Epidermal melanocyte (primary cell): Measurements from ENCODE around the gene NPAS3.

ENCODE experiments used
- DNase-seq: peaks from one replicate; pipeline ENCODE4 v3.0.0; 2011; ENCODE audit warnings: low spot score; ENCODE audit not compliant: insufficient read length

Gene NPAS3

GRCh38 chr14:33370426-33370825 is 431.7 kb downstream of the NPAS3 start:
- DNase-seq: no peak

- no peak for DNase-seq
These were observed 436.5 kb downstream of the NPAS3 start for GRCh38 chr14:33375196-33375595.

- no peak for DNase-seq
These were observed 437.1 kb downstream of the NPAS3 start for GRCh38 chr14:33375786-33376185.

DNA sequence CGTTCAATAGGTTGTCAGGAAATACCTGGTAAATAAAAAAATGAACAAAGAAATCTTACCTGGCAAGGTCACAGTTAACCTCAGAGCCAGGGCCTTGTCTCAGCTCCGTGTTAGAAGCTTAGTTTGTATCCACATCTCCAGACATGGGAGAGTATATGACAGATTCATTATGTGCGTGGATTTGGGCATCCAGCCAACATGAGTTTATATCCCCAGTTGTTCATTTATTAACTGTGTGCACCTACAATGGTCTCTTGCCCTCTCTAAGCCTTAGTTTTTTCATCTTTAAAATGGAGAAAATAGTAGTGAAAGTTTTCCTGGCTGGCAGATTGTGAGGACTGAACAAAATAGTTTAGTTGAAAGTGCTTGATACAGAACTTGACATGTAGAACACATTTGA is 437.8 kb downstream of the NPAS3 start:
- DNase-seq: no peak

- no peak for DNase-seq
These were observed 439.1 kb downstream of the NPAS3 start for GRCh38 chr14:33377596-33378390.

DNA sequence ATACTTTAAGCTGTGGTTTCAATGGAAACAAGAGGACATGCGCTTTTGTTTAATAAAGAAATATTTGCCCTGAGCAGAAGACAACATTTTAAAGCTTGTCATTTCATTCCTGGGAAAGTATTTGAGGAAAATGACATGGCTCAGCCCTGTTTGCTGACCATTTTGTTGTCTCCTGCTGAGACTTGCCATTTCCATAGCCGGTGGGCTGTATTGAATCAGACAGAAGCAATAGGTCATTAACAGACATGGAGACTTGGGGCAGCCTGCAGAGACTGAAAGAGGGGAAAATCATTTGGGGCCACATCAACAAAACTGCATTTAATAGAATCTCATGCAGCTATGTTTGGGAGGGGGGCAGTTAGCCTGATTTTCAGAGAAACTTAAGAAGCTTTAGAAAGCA is 443.0 kb downstream of the NPAS3 start:
- DNase-seq: no peak

DNA sequence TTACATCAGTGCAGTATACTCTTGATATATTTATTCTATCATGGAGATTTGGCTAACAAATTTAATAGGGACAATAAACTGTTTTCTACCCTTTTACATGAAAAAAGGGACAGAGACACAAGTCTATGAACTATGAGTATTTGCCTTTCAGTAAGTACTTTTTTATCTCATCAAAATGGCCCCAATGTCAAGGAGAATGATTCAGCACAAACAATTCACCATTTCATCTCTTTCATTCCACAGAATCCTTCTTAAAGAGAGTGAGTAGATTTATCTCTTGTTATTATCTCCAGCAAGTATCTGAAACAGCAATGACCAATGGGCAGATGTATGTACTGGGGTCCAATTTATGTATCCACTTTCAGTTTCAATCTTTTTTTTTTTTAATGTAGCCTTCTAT is 447.5 kb downstream of the NPAS3 start:
- DNase-seq: no peak

DNA sequence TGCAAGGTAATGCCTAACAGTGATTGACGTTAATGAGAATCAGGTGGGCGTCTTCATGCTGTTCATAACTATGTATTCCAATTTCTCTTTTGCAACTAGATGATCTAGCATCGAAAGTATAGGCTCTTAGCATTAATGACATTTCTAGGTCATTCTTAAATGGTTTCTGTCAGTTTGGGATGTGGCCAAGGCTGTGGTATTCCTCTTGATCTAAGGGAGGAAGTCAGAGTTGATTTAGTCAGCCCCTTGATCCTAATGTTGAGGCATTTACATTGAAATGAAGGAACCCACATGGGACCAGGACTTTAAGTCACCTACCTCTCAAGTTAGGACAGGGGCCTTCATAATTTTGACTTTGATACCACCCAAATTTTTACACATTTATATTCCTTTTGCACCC is 448.1 kb downstream of the NPAS3 start:
- no peak for DNase-seq

DNA sequence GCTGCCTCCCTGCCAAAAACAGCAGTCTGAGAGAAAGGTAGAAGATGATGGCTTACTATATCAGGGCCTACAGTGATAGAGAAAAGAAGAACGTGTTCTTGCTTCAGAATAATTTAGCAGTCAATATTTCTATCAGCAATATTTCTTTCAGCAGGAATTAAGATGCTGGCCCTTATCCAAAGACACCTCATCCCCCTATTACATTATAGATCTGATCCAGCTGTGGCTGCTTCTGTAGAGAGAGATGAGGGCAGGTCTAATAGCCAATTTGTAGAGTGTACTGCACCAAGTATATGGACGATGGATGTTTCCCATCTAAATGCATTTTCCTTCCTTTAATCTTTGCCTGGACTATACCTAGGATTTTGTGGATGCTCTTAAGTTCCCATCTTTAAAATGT is 451.7 kb downstream of the NPAS3 start:
- no peak for DNase-seq

DNA sequence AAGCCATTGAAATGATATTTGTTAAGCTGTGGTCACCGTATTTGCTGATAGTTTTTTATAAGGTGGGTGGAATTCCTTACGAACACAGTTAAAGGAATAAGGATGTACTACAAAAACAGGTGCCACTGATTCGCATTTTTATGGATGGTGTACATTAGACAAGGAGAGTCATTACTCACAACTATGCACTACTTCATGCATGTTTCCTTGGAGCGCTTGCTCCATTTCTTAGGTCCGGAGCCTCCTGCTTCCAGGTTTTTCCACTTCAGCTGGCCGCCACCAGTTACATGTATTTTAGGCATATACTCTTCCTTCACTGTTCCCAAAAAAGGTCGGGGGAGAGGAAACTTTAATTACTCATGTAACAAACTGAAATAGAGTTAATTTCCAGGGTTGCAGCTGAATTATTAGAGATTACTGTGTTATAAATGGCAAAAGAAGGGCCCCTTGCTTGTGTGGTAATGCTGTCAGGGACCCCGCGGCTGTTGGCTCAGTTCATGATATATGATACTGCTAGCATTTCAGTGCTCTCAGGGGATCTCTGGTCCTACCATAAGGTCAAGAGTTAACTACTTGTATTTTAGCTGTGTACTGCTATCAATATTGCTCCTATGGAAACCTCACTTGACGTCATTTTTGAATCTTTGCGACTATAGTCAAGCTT is 454.7 kb downstream of the NPAS3 start:
- no peak for DNase-seq

DNA sequence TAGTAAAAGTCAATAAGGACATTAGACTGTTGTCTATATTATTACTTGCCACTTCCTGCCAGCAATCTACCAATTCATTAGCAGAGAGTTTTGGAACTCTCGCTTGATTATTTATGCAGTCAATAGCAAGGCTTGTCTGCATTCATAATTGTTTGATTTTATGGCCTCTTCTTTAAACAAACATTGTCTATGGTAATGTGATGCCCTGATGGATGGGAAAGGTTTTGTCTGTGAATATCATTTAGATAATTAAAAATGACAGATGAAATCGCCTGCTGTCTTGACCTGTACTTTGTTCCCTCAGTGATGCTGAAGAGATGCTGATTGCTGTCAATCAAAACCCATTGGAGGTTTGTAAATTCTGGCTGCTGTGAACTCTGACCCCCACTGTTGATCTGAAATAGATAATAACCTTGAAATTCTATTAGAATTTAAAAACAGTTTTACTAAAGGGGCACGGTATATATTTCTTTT is 455.3 kb downstream of the NPAS3 start:
- no peak for DNase-seq

- DNase-seq: no peak
These were observed 462.6 kb downstream of the NPAS3 start for GRCh38 chr14:33401311-33401710.

GRCh38 chr14:33402604-33403003 is 463.9 kb downstream of the NPAS3 start:
- no peak for DNase-seq

DNA sequence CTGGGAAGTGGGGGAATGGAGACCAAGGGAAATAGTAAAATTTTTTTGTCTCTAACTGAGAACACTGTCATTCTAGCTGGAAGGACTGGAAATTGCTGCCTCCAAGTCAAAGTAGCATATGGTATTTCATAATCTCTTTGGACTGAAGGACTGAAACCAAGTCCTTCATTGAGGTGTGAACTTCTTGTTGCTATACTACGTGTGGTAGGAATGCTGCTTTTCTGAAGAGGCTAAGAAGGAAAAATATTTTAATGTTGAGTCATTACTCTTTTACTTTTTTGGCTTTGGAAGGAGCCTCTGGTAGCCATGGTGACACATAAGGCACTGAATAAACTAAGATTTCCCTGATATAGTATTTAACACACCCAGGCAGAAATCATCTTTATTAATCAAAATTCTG is 465.4 kb downstream of the NPAS3 start:
- peak; percentile 31 for DNase-seq

GRCh38 chr14:33404964-33405574 is 466.4 kb downstream of the NPAS3 start:
- DNase-seq: no peak

- no peak for DNase-seq
These were observed 468.1 kb downstream of the NPAS3 start for GRCh38 chr14:33406766-33407165.

- DNase-seq: no peak
These were observed 469.6 kb downstream of the NPAS3 start for GRCh38 chr14:33408291-33408690.

DNA sequence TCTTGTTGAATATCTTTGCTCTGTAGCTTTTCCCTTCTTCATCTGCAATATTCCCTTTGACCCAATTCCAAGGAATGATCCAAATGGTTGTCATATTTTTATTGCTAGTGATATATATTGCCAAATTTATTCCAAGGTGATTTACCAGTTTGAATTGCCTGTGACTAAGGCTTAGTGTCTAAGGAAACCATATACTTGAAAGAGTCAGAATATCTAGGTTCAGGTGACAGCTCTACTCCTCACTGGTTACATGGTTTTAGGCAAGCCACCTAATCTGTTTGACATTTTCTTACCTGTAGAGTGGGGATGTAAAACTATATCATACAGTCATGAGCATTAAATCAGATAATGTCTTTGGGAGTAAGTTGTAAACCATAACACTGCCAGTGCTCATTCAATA is 473.8 kb downstream of the NPAS3 start:
- DNase-seq: no peak

GRCh38 chr14:33413381-33413780 is 474.7 kb downstream of the NPAS3 start:
- no peak for DNase-seq

GRCh38 chr14:33414041-33414440 is 475.4 kb downstream of the NPAS3 start:
- no peak for DNase-seq

DNA sequence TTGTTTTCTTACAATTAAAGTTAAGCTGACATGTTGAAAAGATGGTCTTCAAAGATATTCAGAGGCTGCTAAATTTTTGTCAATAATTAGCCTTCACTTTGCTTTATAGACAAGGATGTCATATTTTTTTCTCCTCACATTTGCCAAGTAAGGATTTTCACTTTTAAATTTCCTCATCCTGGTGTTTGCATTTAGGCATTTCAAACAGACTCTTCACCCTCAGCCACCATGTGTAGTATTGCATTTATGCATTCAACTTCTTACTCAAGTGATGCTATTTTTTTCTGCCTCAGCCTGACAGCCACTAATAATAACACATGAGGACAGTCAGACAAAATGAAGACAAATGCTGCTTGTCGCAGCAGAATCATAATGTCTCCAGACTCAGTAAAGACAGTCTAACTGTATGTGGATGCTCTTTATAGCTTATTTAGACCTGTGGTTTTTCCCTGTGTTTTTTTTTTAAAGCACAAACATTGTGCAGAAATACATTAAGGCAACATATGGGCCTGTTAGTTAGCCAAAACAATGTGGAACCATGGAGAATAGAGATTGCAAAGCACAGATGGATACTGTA is 481.5 kb downstream of the NPAS3 start:
- DNase-seq: no peak

DNA sequence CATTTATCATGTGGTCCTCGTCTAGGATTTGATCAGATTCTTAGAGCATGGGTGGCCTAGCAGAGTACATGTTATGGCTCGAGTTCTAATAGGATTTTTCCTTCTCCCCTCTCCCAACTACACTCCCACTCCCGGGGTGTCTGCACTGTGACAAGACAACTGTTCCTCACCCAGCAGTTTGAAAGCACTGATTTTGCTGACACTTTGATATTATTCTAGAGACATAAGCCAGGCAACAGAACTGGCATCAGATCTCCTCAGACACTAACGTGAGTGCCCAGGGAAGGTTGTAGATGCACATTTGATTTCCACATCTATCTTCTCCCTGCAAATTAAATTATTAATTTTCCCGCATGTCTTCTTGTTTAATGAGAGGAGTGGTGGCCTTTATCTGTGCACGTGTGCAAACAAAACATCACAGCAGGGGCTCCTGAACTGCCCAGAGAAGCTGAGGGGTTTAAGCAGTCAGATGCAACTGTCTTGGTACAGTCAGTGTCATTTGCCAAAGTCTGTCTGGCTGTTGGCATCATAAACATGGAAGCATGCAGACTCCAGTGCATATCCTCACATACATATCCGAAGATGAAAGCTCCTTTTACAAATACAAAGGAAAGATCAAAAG is 491.8 kb downstream of the NPAS3 start:
- DNase-seq: no peak
